Esophagus (tissue), 2 donors: Measurements from ENCODE around the gene ABCA4. TPM values are rescaled to one million over a fixed set of nuclear protein-coding genes. Genes with fewer than 3 reads are reported as not detected.

Experiments
- H3K27ac ChIP-seq, 2 donors: one replicate each; pipeline ENCODE4 v1.5.1; 2013; ENCODE audit warnings: low read depth in 2 of 2, mild to moderate bottlenecking in 2 of 2, inconsistent platforms in 1 of 2, low read length in 1 of 2, moderate library complexity in 1 of 2
- H3K27me3 ChIP-seq, 2 donors: one replicate each; pipeline ENCODE4 v1.6.1; 2013; ENCODE audit warnings: low read length in 2 of 2, control low read depth in 1 of 2, mild to moderate bottlenecking in 1 of 2; ENCODE audit not compliant: insufficient read depth in 2 of 2, control insufficient read depth in 1 of 2
- H3K36me3 ChIP-seq, 2 donors: one replicate each; pipeline ENCODE4 v1.6.1; 2013; ENCODE audit warnings: low read length in 1 of 2; ENCODE audit not compliant: control insufficient read depth in 2 of 2, insufficient read depth in 2 of 2
- H3K4me1 ChIP-seq, 2 donors: one replicate each; pipeline ENCODE4 v1.6.1; 2013; ENCODE audit warnings: low read length in 1 of 2; ENCODE audit not compliant: control insufficient read depth in 2 of 2, insufficient read depth in 2 of 2
- H3K4me3 ChIP-seq, 2 donors: one replicate each; pipeline ENCODE4 v1.5.1; 2013; ENCODE audit warnings: low read length in 2 of 2, mild to moderate bottlenecking in 2 of 2, low read depth in 1 of 2, moderate library complexity in 1 of 2
- H3K9me3 ChIP-seq, 2 donors: one replicate each; pipeline ENCODE4 v1.6.1; 2013; ENCODE audit warnings: mild to moderate bottlenecking in 2 of 2, low read depth in 1 of 2, low read length in 1 of 2, moderate library complexity in 1 of 2; ENCODE audit not compliant: control insufficient read depth in 2 of 2, insufficient read depth in 1 of 2
- WGBS, 2 donors: extraction: QIAGEN DNeasy Blood & Tissue Kit; methylation state at CpG; one replicate each; pipeline ENCODE4 v1.1.7; 2013; 5-methylcytosine and 5-hydroxymethylcytosine counted together
- polyA plus RNA-seq, 2 donors: library from polyadenylated mRNA; stranded (reverse); fragments of 200-250 nt; gene quantifications; one replicate each; pipeline ENCODE4 v1.2.3, GENCODE V29; 2013
- donor health status: healthy with polysubstance abuse.
- donor health status: Bipolar disorder and iron deficiency.

ABCA4 gene
- polyA plus RNA-seq, 2 donors = 0.04 to 0.07 TPM

- no peaks in the 10 kb centered on the region for H3K27me3 ChIP-seq
- no peak overlapping the region for H3K4me3 ChIP-seq
- no peaks in the 10 kb centered on the region for H3K36me3 ChIP-seq
- WGBS, 2 donors = 38 to 56% methylated on average over 7 of the region's 7 CpGs
- peaks cover 2% of the 10 kb centered on the region in 2 donors for H3K4me1 ChIP-seq
- no peaks in the 10 kb centered on the region for H3K9me3 ChIP-seq
- no peak overlapping the region for H3K27ac ChIP-seq
Measured at GRCh38 chr1:93979040-93979717, 141.8 kb downstream of the ABCA4 start.

GRCh38 chr1:93977598-93977945, 143.4 kb downstream of the ABCA4 start:
- H3K27ac ChIP-seq = no peak overlapping the region
- no peaks in the 10 kb centered on the region for H3K9me3 ChIP-seq
- H3K4me1 ChIP-seq = peaks cover 2% of the 10 kb centered on the region in 2 donors
- H3K27me3 ChIP-seq = no peaks in the 10 kb centered on the region
- no peak overlapping the region for H3K4me3 ChIP-seq
- no peaks in the 10 kb centered on the region for H3K36me3 ChIP-seq
- WGBS, 2 donors = 76 to 89% methylated on average over 1 of the region's 1 CpG

GRCh38 chr1:93976711-93977597, 144.0 kb downstream of the ABCA4 start:
- Histone ChIP-seq H3K9me3 (no peaks in the 10 kb centered on the region), H3K36me3 (no peaks in the 10 kb centered on the region), H3K27me3 (no peaks in the 10 kb centered on the region), H3K4me3 (no peak overlapping the region), H3K27ac (peak overlapping the region in 1 of 2 donors; percentile 1), H3K4me1 (peaks cover 2% of the 10 kb centered on the region in 2 donors)

- no peak overlapping the region for H3K27ac ChIP-seq
- 82 to 86% methylated on average over 2 of the region's 2 CpGs for WGBS, 2 donors
- peaks cover 2% of the 10 kb centered on the region in 2 donors for H3K4me1 ChIP-seq
- H3K9me3 ChIP-seq = no peaks in the 10 kb centered on the region
- no peaks in the 10 kb centered on the region for H3K27me3 ChIP-seq
- H3K36me3 ChIP-seq = no peaks in the 10 kb centered on the region
- no peak overlapping the region for H3K4me3 ChIP-seq
Measured at GRCh38 chr1:93976291-93976690, 144.7 kb downstream of the ABCA4 start.

- no peaks in the 10 kb centered on the region for H3K27me3 ChIP-seq
- 70 to 78% methylated on average over 2 of the region's 2 CpGs for WGBS, 2 donors
- H3K4me1 ChIP-seq = no peaks in the 10 kb centered on the region
- no peak overlapping the region for H3K4me3 ChIP-seq
- no peak overlapping the region for H3K27ac ChIP-seq
- no peaks in the 10 kb centered on the region for H3K9me3 ChIP-seq
- no peaks in the 10 kb centered on the region for H3K36me3 ChIP-seq
Measured at GRCh38 chr1:93972341-93972740, 148.6 kb downstream of the ABCA4 start.

- H3K27me3 ChIP-seq = no peaks in the 10 kb centered on the region
- no peak overlapping the region for H3K4me3 ChIP-seq
- H3K4me1 ChIP-seq = peaks cover 0 to 6% of the 10 kb centered on the region in 2 donors
- 87 to 93% methylated on average over 3 of the region's 3 CpGs for WGBS, 2 donors
- H3K36me3 ChIP-seq = no peaks in the 10 kb centered on the region
- H3K9me3 ChIP-seq = no peaks in the 10 kb centered on the region
- H3K27ac ChIP-seq = no peak overlapping the region
Measured at GRCh38 chr1:93969887-93970286, 151.1 kb downstream of the ABCA4 start.

- 81 to 88% methylated on average over 2 of the region's 2 CpGs for WGBS, 2 donors
- no peaks in the 10 kb centered on the region for H3K9me3 ChIP-seq
- no peak overlapping the region for H3K4me3 ChIP-seq
- H3K27ac ChIP-seq = no peak overlapping the region
- peaks cover 0 to 6% of the 10 kb centered on the region in 2 donors for H3K4me1 ChIP-seq
- no peaks in the 10 kb centered on the region for H3K36me3 ChIP-seq
- H3K27me3 ChIP-seq = no peaks in the 10 kb centered on the region
Measured at GRCh38 chr1:93969371-93969770, 151.6 kb downstream of the ABCA4 start.

GRCh38 chr1:93967306-93967705, 153.6 kb downstream of the ABCA4 start:
- H3K36me3 ChIP-seq = no peaks in the 10 kb centered on the region
- H3K9me3 ChIP-seq = no peaks in the 10 kb centered on the region
- no peaks in the 10 kb centered on the region for H3K27me3 ChIP-seq
- no peak overlapping the region for H3K4me3 ChIP-seq
- H3K4me1 ChIP-seq = peaks cover 0 to 8% of the 10 kb centered on the region in 2 donors
- WGBS, 2 donors = 85 to 91% methylated on average over 3 of the region's 3 CpGs
- H3K27ac ChIP-seq = no peak overlapping the region

- Histone ChIP-seq H3K27me3 (no peaks in the 10 kb centered on the region), H3K27ac (no peak overlapping the region), H3K9me3 (no peaks in the 10 kb centered on the region), H3K4me1 (peaks cover 0 to 8% of the 10 kb centered on the region in 2 donors), H3K36me3 (no peaks in the 10 kb centered on the region), H3K4me3 (no peak overlapping the region)
- WGBS, 2 donors = 49 to 70% methylated on average over 2 of the region's 2 CpGs
Measured at GRCh38 chr1:93965888-93966287, 155.1 kb downstream of the ABCA4 start.
